ENCODE measurements around the gene USF2.

DNA sequence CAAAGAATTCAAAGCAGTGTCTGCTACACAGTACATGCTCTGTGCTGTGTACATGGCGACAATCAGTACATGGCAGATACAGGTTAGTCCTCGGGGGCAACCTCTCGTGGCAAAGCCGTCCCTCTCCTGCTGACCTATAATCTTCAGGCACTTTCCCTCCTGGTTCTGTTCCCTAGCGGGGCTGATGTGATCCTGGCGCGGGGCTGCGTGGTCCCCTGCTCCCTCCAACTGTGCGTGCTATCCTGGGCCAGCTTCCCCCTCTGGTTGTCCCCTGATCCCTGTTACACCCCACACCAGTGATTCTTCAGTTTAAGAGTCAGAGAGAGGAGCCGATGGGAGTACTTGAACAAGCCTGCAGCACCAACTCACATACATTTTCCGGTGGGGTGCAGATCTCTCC lies 35.3 kb downstream of the USF2 start:
- TF ChIP-seq, protein P1, sequence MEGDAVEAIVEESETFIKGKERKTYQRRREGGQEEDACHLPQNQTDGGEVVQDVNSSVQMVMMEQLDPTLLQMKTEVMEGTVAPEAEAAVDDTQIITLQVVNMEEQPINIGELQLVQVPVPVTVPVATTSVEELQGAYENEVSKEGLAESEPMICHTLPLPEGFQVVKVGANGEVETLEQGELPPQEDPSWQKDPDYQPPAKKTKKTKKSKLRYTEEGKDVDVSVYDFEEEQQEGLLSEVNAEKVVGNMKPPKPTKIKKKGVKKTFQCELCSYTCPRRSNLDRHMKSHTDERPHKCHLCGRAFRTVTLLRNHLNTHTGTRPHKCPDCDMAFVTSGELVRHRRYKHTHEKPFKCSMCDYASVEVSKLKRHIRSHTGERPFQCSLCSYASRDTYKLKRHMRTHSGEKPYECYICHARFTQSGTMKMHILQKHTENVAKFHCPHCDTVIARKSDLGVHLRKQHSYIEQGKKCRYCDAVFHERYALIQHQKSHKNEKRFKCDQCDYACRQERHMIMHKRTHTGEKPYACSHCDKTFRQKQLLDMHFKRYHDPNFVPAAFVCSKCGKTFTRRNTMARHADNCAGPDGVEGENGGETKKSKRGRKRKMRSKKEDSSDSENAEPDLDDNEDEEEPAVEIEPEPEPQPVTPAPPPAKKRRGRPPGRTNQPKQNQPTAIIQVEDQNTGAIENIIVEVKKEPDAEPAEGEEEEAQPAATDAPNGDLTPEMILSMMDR (IDR thresholded peaks at IDR 0.05): no peak
- no peak for TF ChIP-seq ZFX (IDR thresholded peaks at IDR 0.05; ENCODE audit: borderline replicate concordance)

All from 22Rv1 (cell line).